K562 (cell line): ENCODE measurements around the gene ZMIZ1. TPM values are rescaled to one million over a fixed set of nuclear protein-coding genes. Genes with fewer than 3 reads are reported as not detected.
A peak's percentile ranks its signal among the peaks of the same experiment; 100 is the strongest.

Experiments used
- ATAC-seq: fragments of 200-7000 bp; cut with Tn5 transposase; 3 replicates; pipeline ENCODE4 v1.9.1; 2020; ENCODE audit warnings: moderate library complexity
- BruUV-seq: library from RNA; stranded (reverse); fragments of 400-500 nt; replicated peaks from 2 replicates; lab custom pipeline; 2021; lab: Mats Ljungman, UMichigan
- CTCF ChIA-PET: fragments of 300-600 bp; formaldehyde crosslinking; extraction: SDS; loops from one replicate; lab custom pipeline; 2021; ENCODE audit warnings: low intra/inter-chr PET ratio; lab: Yijun Ruan, JAX
- POLR2A ChIA-PET: fragments of 300-600, 350-650 bp; sonication (Branson Sonifier 250); formaldehyde crosslinking; extraction: SDS; loops from one replicate; lab custom pipeline; 2021; ENCODE audit warnings: antibody characterized with exemption, inconsistent platforms; lab: Yijun Ruan, JAX
- DNase-seq, 4 experiments: peaks; one replicate each; pipeline versions ENCODE4 v3.0.0 to v3.0.0-alpha.2; 2011 to 2018; ENCODE audit warnings: low spot score in 3 of 4, mixed read lengths in 3 of 4; ENCODE audit errors: extremely low read depth in 1 of 4
- FAIRE-seq: peaks from 2 replicates; lab custom pipeline; 2011; peaks lifted over from hg19 to GRCh38; lab: Jason Lieb, UNC
- H2AFZ ChIP-seq: 2 replicates; pipeline ENCODE4 v1.6.0; 2011; ENCODE audit warnings: low read depth, low read length, control low read depth, inconsistent platforms
- H3K27ac ChIP-seq: fragments of 200-600 bp; 3 replicates; pipeline ENCODE4 v1.8.0; 2011; ENCODE audit warnings: low read depth, mild to moderate bottlenecking, control low read depth, inconsistent platforms, low read length, moderate library complexity, mixed read lengths; ENCODE audit errors: extremely low read depth
- H3K27me3 ChIP-seq, 2 experiments: fragments of 300-600 bp in 1 of 2; 2 replicates in 1 of 2; 3 replicates in 1 of 2; pipeline versions ENCODE4 v1.6.0 to v1.8.0; 2011; ENCODE audit warnings: inconsistent platforms in 2 of 2, low read length in 2 of 2, mild to moderate bottlenecking in 1 of 2, mixed read lengths in 1 of 2, moderate library complexity in 1 of 2; ENCODE audit not compliant: control insufficient read depth in 2 of 2, insufficient read depth in 2 of 2
- H3K36me3 ChIP-seq: fragments of 300-600 bp; 3 replicates; pipeline ENCODE4 v1.8.0; 2011; ENCODE audit warnings: mild to moderate bottlenecking, low read length, inconsistent platforms; ENCODE audit not compliant: control insufficient read depth, insufficient read depth
- H3K4me1 ChIP-seq, 2 experiments: fragments of 200-600 bp in 1 of 2; replicated peaks in 1 of 2; 2 replicates in 1 of 2; 3 replicates in 1 of 2; pipeline versions ENCODE4 v1.5.1 to v1.8.0; 2011; ENCODE audit warnings: inconsistent platforms in 2 of 2, low read length in 2 of 2, mild to moderate bottlenecking in 1 of 2, mixed read lengths in 1 of 2, moderate library complexity in 1 of 2; ENCODE audit not compliant: control insufficient read depth in 2 of 2, insufficient read depth in 2 of 2
- H3K4me2 ChIP-seq: 2 replicates; pipeline ENCODE4 v1.6.1; 2011; ENCODE audit warnings: low read length, control low read depth, inconsistent platforms, mixed read lengths; ENCODE audit not compliant: insufficient read depth
- H3K4me3 ChIP-seq: fragments of 200-600 bp; sonication (generic), shearing (Covaris generic); 2 replicates; pipeline ENCODE4 v1.5.1; 2016; ENCODE audit warnings: control low read depth, inconsistent platforms
- H3K79me2 ChIP-seq: fragments of 200-600 bp; 3 replicates; pipeline ENCODE4 v1.8.0; 2011; ENCODE audit warnings: low read length, inconsistent platforms; ENCODE audit not compliant: control insufficient read depth, insufficient read depth
- H3K9ac ChIP-seq, 2 experiments: 2 replicates each; pipeline versions ENCODE4 v1.6.0 to v1.6.1; 2011; ENCODE audit warnings: low read depth in 2 of 2, low read length in 2 of 2, control low read depth in 1 of 2, inconsistent platforms in 1 of 2, mild to moderate bottlenecking in 1 of 2, mixed read lengths in 1 of 2; ENCODE audit not compliant: insufficient read depth in 1 of 2
- H3K9me1 ChIP-seq: one replicate; pipeline ENCODE4 v1.6.0; 2011; ENCODE audit warnings: inconsistent platforms, mild to moderate bottlenecking, low read length, moderate library complexity; ENCODE audit not compliant: control insufficient read depth, insufficient read depth
- H3K9me3 ChIP-seq: replicated peaks from 2 replicates; pipeline ENCODE4 v1.5.1; 2011; ENCODE audit warnings: low read depth, low read length, inconsistent platforms; ENCODE audit not compliant: control insufficient read depth, insufficient read depth
- H4K20me1 ChIP-seq: replicated peaks from 2 replicates; pipeline ENCODE4 v1.6.1; 2011; ENCODE audit warnings: low read length, inconsistent platforms, mixed read lengths; ENCODE audit not compliant: control insufficient read depth, insufficient read depth
- BCOR ChIP-seq: fragments of 450-650 bp; IDR thresholded peaks from 2 replicates; pipeline ENCODE4 v1.6.1; 2016
- BRF1 ChIP-seq: IDR thresholded peaks from 3 replicates; pipeline ENCODE4 v1.6.1; 2011; ENCODE audit warnings: borderline replicate concordance, mild to moderate bottlenecking; ENCODE audit not compliant: insufficient read length; ENCODE audit errors: extremely low read depth
- CXXC5 ChIP-seq: fragments of 250-450 bp; sonication (Bioruptor Pico); IDR thresholded peaks from 2 replicates; pipeline ENCODE4 v1.8.0; 2022; ENCODE audit warnings: inconsistent platforms, mild to moderate bottlenecking, moderate library complexity
- JUNB ChIP-seq: fragments of 450-650 bp; formaldehyde crosslinking; conservative IDR thresholded peaks from 2 replicates; pipeline ENCODE4 v1.4.0; 2020; ENCODE audit warnings: mild to moderate bottlenecking
- KLF16 ChIP-seq: IDR thresholded peaks from 2 replicates; pipeline ENCODE4 v1.6.1; 2016; ENCODE audit warnings: antibody characterized with exemption
- POLR2G ChIP-seq: fragments of 200-400 bp; formaldehyde crosslinking; IDR thresholded peaks from 2 replicates; pipeline ENCODE4 v1.6.1; 2017; ENCODE audit warnings: low read depth, mild to moderate bottlenecking, antibody characterized with exemption, low read length, moderate library complexity
- ZBTB2 ChIP-seq: fragments of 450-650 bp; IDR thresholded peaks from 2 replicates; pipeline ENCODE4 v1.6.1; 2016; ENCODE audit warnings: antibody characterized with exemption
- ZBTB26 ChIP-seq: fragments of 450-650 bp; formaldehyde crosslinking; IDR thresholded peaks from 2 replicates; pipeline ENCODE4 v1.4.0; 2022; ENCODE audit warnings: missing genetic modification characterization
- ZFP36 ChIP-seq: fragments of 150-350 bp; IDR thresholded peaks from 2 replicates; pipeline ENCODE4 v1.6.1; 2018; ENCODE audit warnings: low read length, low read depth; ENCODE audit not compliant: partially characterized antibody
- WGBS: fragments of 100-300 bp; shearing (Covaris generic); methylation state at CpG from one replicate; pipeline ENCODE4 v1.1.6; 2016; ENCODE audit warnings: low coverage, mixed read lengths; ENCODE audit not compliant: insufficient coverage; ENCODE audit errors: missing lambda C conversion rate; 5-methylcytosine and 5-hydroxymethylcytosine counted together
- in situ Hi-C: fragments of 300-500 bp; cut with MboI; formaldehyde crosslinking; loops from 4 replicates; pipeline ENCODE4 v1.15.0; 2018; ENCODE audit warnings: inconsistent platforms, mixed read lengths
- intact Hi-C: fragments of 100-400 bp; cut with micrococcal nuclease; formaldehyde crosslinking; loops from 2 replicates; pipeline ENCODE4 v1.14.2; 2022
- polyA plus RNA-seq, 8 experiments: library from polyadenylated mRNA; depleted of rRNA in 4 of 8; stranded (reverse) in 5 of 8; unstranded in 3 of 8; fragments of >200 nt; fragmentation: Nextera tagmentation in 2 of 8; fragmentation: Illumina TruSeq in 1 of 8; extraction: Ambion mirVana in 2 of 8; extraction: Trizol in 1 of 8; gene quantifications; 2 replicates each; pipeline versions ENCODE4 v1.2.1 to v1.2.3, GENCODE V29; 2011 to 2014; ENCODE audit warnings: inconsistent platforms in 1 of 8, missing spikeins in 1 of 8
- total RNA-seq, 7 experiments: library from RNA; depleted of rRNA in 6 of 7; stranded (reverse); fragments of >200 nt in 6 of 7; fragmentation: Illumina TruSeq in 2 of 7; extraction: Trizol in 2 of 7; gene quantifications; 2 replicates each; pipeline versions ENCODE4 v1.2.1 to v1.2.3, GENCODE V29; 2011 to 2021; ENCODE audit warnings: low replicate concordance in 1 of 7

ZMIZ1 gene
- total and polyA plus RNA-seq, 9 of the 15 experiments (the other 6 are each of a cell fraction or from before 2014, with no cell fraction given), result 1.0 to 37.3 (median 4.3) TPM

- Histone ChIP-seq H3K9me3 (no peaks in the 10 kb centered on the region), H3K27me3 (no peaks in the 10 kb centered on the region), H3K36me3 (peaks cover 37% of the 10 kb centered on the region), H3K9ac (peak overlapping the region in 1 of 2 experiments; percentile 87; a peak in 2 of 4 replicates), H3K27ac (no peak overlapping the region), H3K79me2 (peaks cover 24% of the 10 kb centered on the region; the same call in 2 of the 3 replicates), H4K20me1 (no peaks in the 10 kb centered on the region), H3K4me3 (no peak overlapping the region), H3K9me1 (no peaks in the 10 kb centered on the region), H3K4me1 (peaks cover 92 to 94% of the 10 kb centered on the region in 2 experiments), H2AFZ (no peak overlapping the region), H3K4me2 (no peak overlapping the region)
- FAIRE-seq (no peak), ATAC-seq (no peak), DNase-seq (peak in 2 of 4 experiments; percentile 25 to 31)
- peak; percentile 47 for TF ChIP-seq POLR2G
- no peak for TF ChIP-seq KLF16
- 0 out of 2 replicates have a peak, but pooled peaks have one; percentile 11 for TF ChIP-seq JUNB (CRISPR knock-in tag)
- no peak for TF ChIP-seq BRF1
- 0 out of 2 replicates have a peak, but pooled peaks have one; percentile 39 for TF ChIP-seq ZBTB26 (CRISPR knock-in tag)
- peak; percentile 11; the same call in 1 of the 2 replicates for TF ChIP-seq CXXC5 (CRISPR knock-in tag)
- TF ChIP-seq BCOR, result 0 out of 2 replicates have a peak, but pooled peaks have one; percentile 42
- no peak for TF ChIP-seq ZBTB2
- peak; percentile 48 for TF ChIP-seq ZFP36
- CTCF ChIA-PET, result no interaction called here
- POLR2A ChIA-PET, result interaction anchor here (1.3 to 1.8 kb wide), 3 partner anchors 8 to 13 kb away, joined by 3 to 5 read pairs (median 3); no protein-coding TSS in a partner anchor
- in situ Hi-C loops, result loop anchor here (25.0 kb wide), 2 partner anchors 95 to 1145 kb away; partner anchors contain the start of genes POLR3A and RPS24
- intact Hi-C loops, result no loop called here
- no TSS peak for BruUV-seq
- 75% methylated on average over 15 of the region's 15 CpGs for WGBS
These were observed 113.1 kb downstream of the ZMIZ1 start for GRCh38 chr10:79181698-79182521.
